Activated naive CD4-positive, alpha-beta T cell treated with anti-CD3 and anti-CD28 coated beads for 36 hours (primary cell): ENCODE measurements around the gene PSMD12. TPM values are rescaled to one million over a fixed set of nuclear protein-coding genes. Genes with fewer than 3 reads are reported as not detected.
A peak's percentile ranks its signal among the peaks of the same experiment; 100 is the strongest.

Source experiments
- CTCF ChIA-PET: fragments of 350-600 bp; sonication (Branson Sonifier 250); formaldehyde crosslinking; loops from one replicate; lab custom pipeline; 2021; ENCODE audit warnings: antibody characterized with exemption; lab: Charles Lee
- DNase-seq: peaks from one replicate; pipeline ENCODE4 v3.0.0-alpha.2; 2020
- H3K27ac Mint-ChIP-seq: one replicate; pipeline ENCODE4 v1.8.0; 2021; ENCODE audit warnings: mild to moderate bottlenecking, mixed read lengths
- H3K27me3 Mint-ChIP-seq: one replicate; pipeline ENCODE4 v1.8.0; 2021; ENCODE audit warnings: low read depth, mixed read lengths
- H3K36me3 Mint-ChIP-seq: one replicate; pipeline ENCODE4 v1.8.0; 2021; ENCODE audit warnings: low read depth, mixed read lengths
- H3K4me1 Mint-ChIP-seq: one replicate; pipeline ENCODE4 v1.8.0; 2021; ENCODE audit warnings: low read depth, mixed read lengths
- H3K4me3 Mint-ChIP-seq: one replicate; pipeline ENCODE4 v1.8.0; 2021; ENCODE audit warnings: mild to moderate bottlenecking, moderate library complexity, mixed read lengths
- H3K9me3 Mint-ChIP-seq: one replicate; pipeline ENCODE4 v1.8.0; 2021; ENCODE audit warnings: mixed read lengths
- intact Hi-C: fragments of 100-400 bp; cut with micrococcal nuclease; formaldehyde crosslinking; loops from one replicate; pipeline ENCODE4 v1.15.1; 2023
- total RNA-seq, 2 experiments: library from RNA; stranded (reverse); gene quantifications; one replicate each; pipeline ENCODE4 v1.2.3, GENCODE V29; 2021

PSMD12 gene
- total RNA-seq, 2 experiments from 2014 or later, result 67.8 to 70.7 TPM

DNA sequence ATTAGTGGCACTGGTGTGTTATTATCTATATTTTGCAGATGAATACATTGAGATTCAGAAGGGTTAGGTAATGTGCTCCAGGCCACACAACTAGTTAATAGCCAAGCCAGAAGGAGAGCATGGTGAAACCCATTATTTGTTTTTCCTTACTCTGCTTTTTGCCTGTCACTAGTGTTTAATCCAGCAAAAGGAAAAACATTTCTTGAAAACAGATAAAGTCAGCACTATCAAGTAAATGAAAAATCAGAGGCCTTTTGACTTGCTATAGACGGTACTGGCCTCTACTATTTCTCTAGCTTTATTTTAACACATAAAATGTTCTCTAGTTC is 15.5 kb upstream of the PSMD12 start:
- Mint-ChIP-seq H3K27me3 (no peaks in the 10 kb centered on the region), H3K9me3 (no peaks in the 10 kb centered on the region), H3K36me3 (peaks cover 20% of the 10 kb centered on the region), H3K4me1 (peaks cover 50% of the 10 kb centered on the region), H3K4me3 (no peak overlapping the region), H3K27ac (peak overlapping the region; percentile 78)
- CTCF ChIA-PET, result interaction anchor here (0.6 to 13.0 kb wide), 3 partner anchors 96 to 343 kb away, joined by 3 to 245 read pairs (median 5); no protein-coding TSS in a partner anchor
- DNase-seq, result no peak
- intact Hi-C loops, result no loop called here

DNA sequence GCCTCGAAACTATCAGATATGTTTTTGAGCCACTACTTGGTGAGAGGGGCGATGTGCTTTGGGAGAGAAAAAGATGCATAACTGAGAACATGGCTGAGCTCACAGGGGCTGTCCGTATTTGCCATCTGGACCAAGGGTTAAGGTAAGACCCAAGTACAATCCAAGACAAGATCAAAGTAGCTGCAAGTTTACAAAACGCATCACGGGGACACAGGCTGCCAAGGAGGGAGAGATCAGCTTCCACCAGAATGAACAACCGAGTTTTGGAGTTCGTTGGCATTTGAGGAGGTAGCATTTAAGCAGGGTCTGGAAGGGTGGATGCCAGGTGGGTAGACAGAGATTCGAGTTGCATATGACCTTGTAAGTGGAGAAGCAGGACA is 12.9 kb upstream of the PSMD12 start:
- peaks cover 56% of the 10 kb centered on the region for H3K4me1 Mint-ChIP-seq
- intact Hi-C loops, result loop anchor here (1.0 to 10.0 kb wide), 6 partner anchors 11 to 643 kb away; partner anchors contain the start of gene C17orf58
- H3K27ac Mint-ChIP-seq, result peak overlapping the region; percentile 89
- H3K27me3 Mint-ChIP-seq, result no peaks in the 10 kb centered on the region
- H3K36me3 Mint-ChIP-seq, result peaks cover 15% of the 10 kb centered on the region
- CTCF ChIA-PET, result interaction anchor here (0.8 to 13.0 kb wide), 31 partner anchors 8 to 332 kb away, joined by 3 to 245 read pairs (median 5); no protein-coding TSS in a partner anchor
- H3K4me3 Mint-ChIP-seq, result peak overlapping the region; percentile 84
- no peak for DNase-seq
- no peaks in the 10 kb centered on the region for H3K9me3 Mint-ChIP-seq

GRCh38 chr17:67378454-67379250 is 12.3 kb upstream of the PSMD12 start:
- Mint-ChIP-seq H3K36me3 (peaks cover 11% of the 10 kb centered on the region), H3K4me3 (peak overlapping the region; percentile 84), H3K4me1 (peaks cover 51% of the 10 kb centered on the region), H3K9me3 (no peaks in the 10 kb centered on the region), H3K27ac (peak overlapping the region; percentile 89), H3K27me3 (no peaks in the 10 kb centered on the region)
- CTCF ChIA-PET, result interaction anchor here (0.5 to 13.0 kb wide), 34 partner anchors 9 to 332 kb away, joined by 3 to 245 read pairs (median 5); no protein-coding TSS in a partner anchor
- intact Hi-C loops, result loop anchor here (1.0 to 10.0 kb wide), 6 partner anchors 12 to 644 kb away; partner anchors contain the start of gene C17orf58
- peak; percentile 82 for DNase-seq

- CTCF ChIA-PET, result interaction anchor here (0.5 to 13.0 kb wide), 26 partner anchors 8 to 333 kb away, joined by 3 to 245 read pairs (median 4); partner anchors contain the start of gene PSMD12
- Mint-ChIP-seq H3K4me1 (peaks cover 46% of the 10 kb centered on the region), H3K27me3 (no peaks in the 10 kb centered on the region), H3K36me3 (peaks cover 10% of the 10 kb centered on the region), H3K27ac (peak overlapping the region; percentile 82), H3K4me3 (peak overlapping the region; percentile 88), H3K9me3 (no peaks in the 10 kb centered on the region)
- intact Hi-C loops, result loop anchor here (1.0 to 10.0 kb wide), 3 partner anchors 11 to 645 kb away; partner anchors contain the start of genes C17orf58 and PSMD12
- peak; percentile 51 for DNase-seq
These were observed 11.4 kb upstream of the PSMD12 start for GRCh38 chr17:67377488-67378453.

DNA sequence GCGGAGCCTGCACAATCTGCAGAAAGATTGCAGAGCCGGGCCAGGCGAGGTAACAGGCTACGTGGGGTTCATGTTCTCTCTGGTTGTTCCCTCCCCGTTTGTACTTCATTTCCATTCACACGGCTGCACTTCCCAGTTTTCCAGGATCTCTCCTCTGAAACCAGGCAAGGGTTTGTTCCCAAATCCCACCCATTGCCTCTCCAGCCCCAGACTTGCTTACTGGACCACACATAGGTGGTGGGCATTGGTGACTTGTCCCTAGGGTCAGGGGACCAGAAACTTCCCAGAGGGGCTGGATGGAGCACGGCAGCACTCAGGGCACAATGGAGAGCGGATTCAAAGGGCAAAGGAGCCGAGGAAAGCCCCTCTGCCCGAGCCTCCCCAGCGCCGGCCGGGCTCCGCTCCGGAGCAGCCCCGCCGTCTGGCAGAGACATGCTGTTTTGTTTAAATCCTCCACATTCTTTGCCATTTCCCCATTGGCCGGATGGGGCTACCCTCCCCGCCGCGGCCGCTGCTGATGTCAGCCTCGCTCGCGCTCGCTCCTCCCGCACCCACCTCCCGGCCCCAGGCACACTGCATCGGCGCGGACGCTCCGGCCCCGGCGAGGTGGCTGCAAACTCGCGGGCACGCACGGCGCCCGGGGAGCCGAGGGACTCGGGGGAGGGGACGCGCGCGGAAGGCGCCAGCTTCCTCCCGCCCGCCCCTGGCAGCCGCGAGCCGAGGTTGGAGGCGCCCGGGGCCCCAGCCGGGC is 10.5 kb upstream of the PSMD12 start, which contains the start of gene PITPNC1:
PITPNC1 (plus strand) TSS at position 545 of the 751 bp plus-strand sequence.
- DNase-seq, result peak; percentile 90
- Mint-ChIP-seq H3K27me3 (no peaks in the 10 kb centered on the region), H3K27ac (peak within 1 kb of the TSS; percentile 82), H3K4me1 (peaks cover 38% of the 10 kb centered on the region), H3K36me3 (peaks cover 10% of the 10 kb centered on the region), H3K4me3 (peak within 1 kb of the TSS; percentile 88), H3K9me3 (no peaks in the 10 kb centered on the region)
- intact Hi-C loops, result loop anchor here (1.0 to 10.0 kb wide), 3 partner anchors 11 to 645 kb away; partner anchors contain the start of genes C17orf58 and PSMD12
- CTCF ChIA-PET, result interaction anchor here (1.0 to 13.0 kb wide), 16 partner anchors 8 to 310 kb away, joined by 3 to 245 read pairs (median 10); partner anchors contain the start of gene PSMD12

DNA sequence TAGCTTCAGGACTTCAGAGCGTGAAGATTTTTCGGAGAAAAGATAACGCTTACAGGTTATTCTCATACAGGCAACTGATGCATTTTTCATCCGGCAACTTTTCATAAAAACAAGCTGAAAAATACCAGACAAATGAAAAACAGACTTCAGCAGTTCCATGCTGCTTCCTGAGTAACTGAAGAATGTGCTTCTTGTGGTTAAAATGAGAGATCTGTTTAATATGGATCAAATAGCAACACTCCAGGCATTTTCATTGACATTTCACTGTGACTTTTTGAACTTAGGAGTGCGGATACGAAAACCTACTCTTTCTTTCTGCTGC is 10.0 kb upstream of the PSMD12 start:
- peak overlapping the region; percentile 88 for H3K4me3 Mint-ChIP-seq
- intact Hi-C loops, result loop anchor here (5.0 to 10.0 kb wide), 2 partner anchors 618 to 646 kb away; partner anchors contain the start of gene C17orf58
- peaks cover 33% of the 10 kb centered on the region for H3K4me1 Mint-ChIP-seq
- no peak for DNase-seq
- H3K9me3 Mint-ChIP-seq, result no peaks in the 10 kb centered on the region
- H3K36me3 Mint-ChIP-seq, result peaks cover 10% of the 10 kb centered on the region
- CTCF ChIA-PET, result interaction anchor here (0.7 to 13.0 kb wide), 16 partner anchors 10 to 341 kb away, joined by 3 to 245 read pairs (median 8); partner anchors contain the start of gene PSMD12
- no peaks in the 10 kb centered on the region for H3K27me3 Mint-ChIP-seq
- H3K27ac Mint-ChIP-seq, result no peak overlapping the region

GRCh38 chr17:67375716-67376115 is 9.3 kb upstream of the PSMD12 start:
- no peaks in the 10 kb centered on the region for H3K9me3 Mint-ChIP-seq
- H3K4me1 Mint-ChIP-seq, result peaks cover 31% of the 10 kb centered on the region
- H3K27me3 Mint-ChIP-seq, result no peaks in the 10 kb centered on the region
- DNase-seq, result no peak
- H3K36me3 Mint-ChIP-seq, result peaks cover 10% of the 10 kb centered on the region
- CTCF ChIA-PET, result interaction anchor here (0.6 to 13.0 kb wide), 27 partner anchors 10 to 341 kb away, joined by 3 to 245 read pairs (median 7); partner anchors contain the start of gene PSMD12
- no peak overlapping the region for H3K4me3 Mint-ChIP-seq
- intact Hi-C loops, result loop anchor here (5.0 to 10.0 kb wide), 2 partner anchors 619 to 647 kb away; partner anchors contain the start of gene C17orf58
- H3K27ac Mint-ChIP-seq, result no peak overlapping the region

- no peaks in the 10 kb centered on the region for H3K9me3 Mint-ChIP-seq
- H3K4me3 Mint-ChIP-seq, result no peak overlapping the region
- no peak overlapping the region for H3K27ac Mint-ChIP-seq
- intact Hi-C loops, result loop anchor here (5.0 to 10.0 kb wide), 2 partner anchors 620 to 647 kb away; partner anchors contain the start of gene C17orf58
- no peak for DNase-seq
- CTCF ChIA-PET, result interaction anchor here (0.5 to 13.0 kb wide), 32 partner anchors 9 to 363 kb away, joined by 3 to 245 read pairs (median 6); partner anchors contain the start of gene PSMD12
- no peaks in the 10 kb centered on the region for H3K27me3 Mint-ChIP-seq
- H3K36me3 Mint-ChIP-seq, result peaks cover 10% of the 10 kb centered on the region
- peaks cover 29% of the 10 kb centered on the region for H3K4me1 Mint-ChIP-seq
These were observed 8.7 kb upstream of the PSMD12 start for GRCh38 chr17:67375054-67375427.

GRCh38 chr17:67374329-67375053 is 8.1 kb upstream of the PSMD12 start:
- CTCF ChIA-PET, result interaction anchor here (0.5 to 13.0 kb wide), 39 partner anchors 9 to 504 kb away, joined by 3 to 245 read pairs (median 4); partner anchors contain the start of gene PSMD12
- H3K4me3 Mint-ChIP-seq, result peak overlapping the region; percentile 28
- H3K27ac Mint-ChIP-seq, result peak overlapping the region; percentile 10

GRCh38 chr17:67372751-67373150 is 6.4 kb upstream of the PSMD12 start:
- no peaks in the 10 kb centered on the region for H3K27me3 Mint-ChIP-seq
- H3K4me1 Mint-ChIP-seq, result peaks cover 20% of the 10 kb centered on the region
- intact Hi-C loops, result loop anchor here (10.0 kb wide), 1 partner anchor 622 kb away; the partner anchor contains the start of gene C17orf58
- H3K9me3 Mint-ChIP-seq, result no peaks in the 10 kb centered on the region
- CTCF ChIA-PET, result interaction anchor here (0.6 to 13.0 kb wide), 5 partner anchors 11 to 368 kb away, joined by 3 to 245 read pairs (median 52); no protein-coding TSS in a partner anchor
- no peak overlapping the region for H3K4me3 Mint-ChIP-seq
- H3K36me3 Mint-ChIP-seq, result no peaks in the 10 kb centered on the region
- DNase-seq, result no peak
- H3K27ac Mint-ChIP-seq, result no peak overlapping the region

More at GRCh38 chr17:67374329-67375053, 8.1 kb upstream of the PSMD12 start:
- intact Hi-C loops, result loop anchor here (1.0 to 10.0 kb wide), 7 partner anchors 229 to 648 kb away; partner anchors contain the start of genes C17orf58 and NOL11
- Mint-ChIP-seq H3K9me3 (no peaks in the 10 kb centered on the region), H3K4me1 (peaks cover 24% of the 10 kb centered on the region), H3K36me3 (peaks cover 6% of the 10 kb centered on the region), H3K27me3 (no peaks in the 10 kb centered on the region)
- peak; percentile 94 for DNase-seq
